Keratinocyte (primary cell): ENCODE data around the gene GPR176. TPM values are rescaled to one million over a fixed set of nuclear protein-coding genes. Genes with fewer than 3 reads are reported as not detected.

Experiments used
- DNase-seq: peaks from one replicate; pipeline ENCODE4 v3.0.0-alpha.2; 2011; ENCODE audit warnings: low read depth, missing footprints, low spot score
- FAIRE-seq: peaks from 2 replicates; lab custom pipeline; 2011; peaks lifted over from hg19 to GRCh38; lab: Jason Lieb, UNC
- H2AFZ ChIP-seq: 2 replicates; pipeline ENCODE4 v1.6.0; 2012; ENCODE audit warnings: low read length, control low read depth, inconsistent platforms; ENCODE audit not compliant: control insufficient read depth
- H3K27ac ChIP-seq: 2 replicates; pipeline ENCODE4 v1.5.1; 2011; ENCODE audit warnings: low read length; ENCODE audit not compliant: control insufficient read depth, insufficient read depth
- H3K27me3 ChIP-seq: 3 replicates; pipeline ENCODE4 v1.6.0; 2011; ENCODE audit warnings: low read length; ENCODE audit not compliant: control insufficient read depth, insufficient read depth; ENCODE audit errors: extremely low read depth
- H3K36me3 ChIP-seq, 2 experiments: 2 replicates in 1 of 2; 3 replicates in 1 of 2; pipeline ENCODE4 v1.5.1; 2011; ENCODE audit warnings: low read length in 2 of 2, mild to moderate bottlenecking in 1 of 2; ENCODE audit not compliant: control insufficient read depth in 2 of 2, insufficient read depth in 2 of 2; ENCODE audit errors: extremely low read depth in 1 of 2
- H3K4me1 ChIP-seq: 3 replicates; pipeline ENCODE4 v1.5.1; 2011; ENCODE audit warnings: low read length; ENCODE audit not compliant: control insufficient read depth, insufficient read depth; ENCODE audit errors: extremely low read depth
- H3K4me2 ChIP-seq: 3 replicates; pipeline ENCODE4 v1.6.0; 2011; ENCODE audit warnings: low read depth, low read length; ENCODE audit not compliant: control insufficient read depth, insufficient read depth; ENCODE audit errors: extremely low read depth
- H3K4me3 ChIP-seq, 3 experiments: fragments of 200-600 bp in 1 of 3; sonication (generic) in 1 of 3; 2 replicates in 2 of 3; 3 replicates in 1 of 3; pipeline ENCODE4 v1.5.1; 2011 to 2016; ENCODE audit warnings: low read length in 3 of 3, mild to moderate bottlenecking in 3 of 3, control low read depth in 2 of 3, inconsistent platforms in 1 of 3, low read depth in 1 of 3, mixed read lengths in 1 of 3, mixed run types in 1 of 3, moderate library complexity in 1 of 3; ENCODE audit not compliant: control insufficient read depth in 2 of 3, insufficient read depth in 2 of 3; ENCODE audit errors: extremely low read depth in 1 of 3
- H3K79me2 ChIP-seq: 2 replicates; pipeline ENCODE4 v1.6.0; 2012; ENCODE audit warnings: low read length; ENCODE audit not compliant: control insufficient read depth, insufficient read depth
- H3K9ac ChIP-seq: 3 replicates; pipeline ENCODE4 v1.6.0; 2011; ENCODE audit warnings: low read length; ENCODE audit not compliant: control insufficient read depth, insufficient read depth; ENCODE audit errors: extremely low read depth
- H3K9me1 ChIP-seq: 3 replicates; pipeline ENCODE4 v1.6.0; 2011; ENCODE audit warnings: low read length; ENCODE audit not compliant: control insufficient read depth, insufficient read depth; ENCODE audit errors: extremely low read depth
- H3K9me3 ChIP-seq: 2 replicates; pipeline ENCODE4 v1.5.1; 2012; ENCODE audit warnings: low read depth, low read length; ENCODE audit not compliant: control insufficient read depth
- H4K20me1 ChIP-seq: 3 replicates; pipeline ENCODE4 v1.6.0; 2011; ENCODE audit warnings: low read length; ENCODE audit not compliant: control insufficient read depth, insufficient read depth; ENCODE audit errors: extremely low read depth
- CTCF ChIP-seq, 3 experiments: IDR thresholded peaks in 1 of 3; conservative IDR thresholded peaks in 1 of 3; optimal IDR thresholded peaks in 1 of 3; 2 replicates in 2 of 3; 3 replicates in 1 of 3; pipeline versions ENCODE3 to v1.5.1; 2011; ENCODE audit warnings: low read length in 3 of 3, mild to moderate bottlenecking in 3 of 3, moderate library complexity in 2 of 3, control low read depth in 1 of 3, inconsistent platforms in 1 of 3; ENCODE audit not compliant: insufficient read depth in 2 of 3; ENCODE audit errors: extremely low read depth in 1 of 3
- EZH2 ChIP-seq: IDR thresholded peaks from one replicate; pipeline ENCODE4 v1.6.1; 2012; ENCODE audit warnings: inconsistent platforms, mild to moderate bottlenecking, low read length, moderate library complexity
- dilution Hi-C: fragments of 300-500 bp; cut with MboI; formaldehyde crosslinking; loops from one replicate; pipeline ENCODE4 v1.7.0; 2020; ENCODE audit warnings: low sequenced_read_pairs; ENCODE audit not compliant: extremely low pct_ligation_motif_present
- polyA plus RNA-seq, 5 experiments: library from polyadenylated mRNA; depleted of rRNA in 3 of 5; stranded (reverse) in 3 of 5; stranded (forward) in 1 of 5; unstranded in 1 of 5; fragments of >200 nt; gene quantifications; 1 replicate in 1 of 5; 2 replicates in 3 of 5; 3 replicates in 1 of 5; pipeline versions ENCODE4 v1.2.1 to v1.2.3, GENCODE V29; 2011 to 2012; ENCODE audit warnings: missing spikeins in 2 of 5, low read depth in 1 of 5, low replicate concordance in 1 of 5

The GPR176 gene
- polyA plus RNA-seq, 1 donor (not counting 4 experiments of a cell fraction or from before 2014, with no cell fraction given), result 12.5 TPM

- H3K9me1 ChIP-seq, result no peaks in the 10 kb centered on the region
- FAIRE-seq (peak; percentile 32), DNase-seq (peak; percentile 36)
- peak overlapping the region; percentile 96 for H3K27ac ChIP-seq
- dilution Hi-C loops, result loop anchor here (25.0 kb wide), 1 partner anchor 107 kb away; no protein-coding TSS in a partner anchor
- peak overlapping the region; percentile 89 for H3K4me2 ChIP-seq
- H4K20me1 ChIP-seq, result no peaks in the 10 kb centered on the region
- H3K79me2 ChIP-seq, result peaks cover 37% of the 10 kb centered on the region
- peak overlapping the region; percentile 93 for H2AFZ ChIP-seq
- H3K9ac ChIP-seq, result peak overlapping the region; percentile 90
- H3K4me1 ChIP-seq, result peaks cover 17% of the 10 kb centered on the region
- peak overlapping the region; percentile 60 to 91 (median 86) for H3K4me3 ChIP-seq
- H3K9me3 ChIP-seq, result no peaks in the 10 kb centered on the region
- TF ChIP-seq CTCF (optimal IDR thresholded peaks at IDR 0.05 in 1 of 3, IDR thresholded peaks at IDR 0.05 in 1 of 3, conservative IDR thresholded peaks at IDR 0.05 in 1 of 3; ENCODE audit: extremely low read depth in 1 of 3, insufficient read depth in 2 of 3, low read length in 3 of 3) (no peak), EZH2 (no peak)
- no peaks in the 10 kb centered on the region for H3K27me3 ChIP-seq
- no peaks in the 10 kb centered on the region for H3K36me3 ChIP-seq
These were observed 1.2 kb downstream of the GPR176 start for GRCh38 chr15:39918688-39919385.

DNA sequence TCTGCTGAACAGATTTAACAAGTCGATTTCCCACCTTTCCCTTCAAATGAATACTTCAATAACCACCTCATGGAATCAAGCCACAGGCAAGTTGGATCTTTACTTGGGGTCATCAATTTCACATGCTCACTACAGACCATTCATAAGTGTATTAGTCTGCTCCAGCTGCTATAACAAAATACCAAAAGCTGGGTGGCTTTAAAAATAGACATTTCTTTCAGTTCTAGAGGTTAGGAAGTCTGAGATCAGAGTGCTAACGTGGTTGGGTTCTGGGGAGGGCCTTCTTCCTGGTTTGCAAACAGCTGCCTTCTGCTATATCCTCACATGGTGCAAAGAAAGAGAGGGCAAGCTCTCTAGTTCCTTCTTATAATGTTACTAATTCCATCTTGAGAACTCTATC is 5.1 kb downstream of the GPR176 start:
- Histone ChIP-seq H3K36me3 (no peaks in the 10 kb centered on the region), H4K20me1 (no peaks in the 10 kb centered on the region), H3K27ac (no peak overlapping the region), H2AFZ (no peak overlapping the region), H3K9me1 (no peaks in the 10 kb centered on the region), H3K4me3 (no peak overlapping the region), H3K79me2 (peaks cover 53% of the 10 kb centered on the region), H3K4me2 (no peak overlapping the region), H3K27me3 (no peaks in the 10 kb centered on the region), H3K9ac (no peak overlapping the region), H3K4me1 (peaks cover 7% of the 10 kb centered on the region), H3K9me3 (no peaks in the 10 kb centered on the region)
- dilution Hi-C loops, result loop anchor here (25.0 kb wide), 1 partner anchor 103 kb away; no protein-coding TSS in a partner anchor
- no peak for TF ChIP-seq CTCF (optimal IDR thresholded peaks at IDR 0.05 in 1 of 3, IDR thresholded peaks at IDR 0.05 in 1 of 3, conservative IDR thresholded peaks at IDR 0.05 in 1 of 3; ENCODE audit: extremely low read depth in 1 of 3, insufficient read depth in 2 of 3, low read length in 3 of 3)
- no peak for TF ChIP-seq EZH2
- DNase-seq, result no peak
- FAIRE-seq, result peak; percentile 13
